Memory B cell (primary cell): Measurements from ENCODE around the gene ITPKB.

ENCODE experiments used
- ATAC-seq: fragments of 150-1000 bp; cut with Tn5 transposase; 2 replicates; pipeline ENCODE4 v1.10.0; 2021; ENCODE audit warnings: low read depth, mild to moderate bottlenecking, moderate library complexity
- DNase-seq, 2 donors: peaks; one replicate each; pipeline ENCODE4 v3.0.0; 2022; ENCODE audit warnings: low spot score in 2 of 2
- H3K27ac Mint-ChIP-seq: one replicate; pipeline ENCODE4 v1.8.0; 2022; ENCODE audit warnings: mild to moderate bottlenecking, moderate library complexity, mixed read lengths
- H3K27me3 Mint-ChIP-seq: one replicate; pipeline ENCODE4 v1.8.0; 2022; ENCODE audit warnings: mixed read lengths
- H3K36me3 Mint-ChIP-seq: one replicate; pipeline ENCODE4 v1.8.0; 2022; ENCODE audit warnings: mild to moderate bottlenecking, mixed read lengths
- H3K4me1 Mint-ChIP-seq: one replicate; pipeline ENCODE4 v1.8.0; 2022; ENCODE audit warnings: mixed read lengths
- H3K4me3 Mint-ChIP-seq: one replicate; pipeline ENCODE4 v1.8.0; 2022; ENCODE audit warnings: mild to moderate bottlenecking, moderate library complexity, mixed read lengths
- H3K9me3 Mint-ChIP-seq: one replicate; pipeline ENCODE4 v1.8.0; 2022; ENCODE audit warnings: mixed read lengths

Gene ITPKB

DNA sequence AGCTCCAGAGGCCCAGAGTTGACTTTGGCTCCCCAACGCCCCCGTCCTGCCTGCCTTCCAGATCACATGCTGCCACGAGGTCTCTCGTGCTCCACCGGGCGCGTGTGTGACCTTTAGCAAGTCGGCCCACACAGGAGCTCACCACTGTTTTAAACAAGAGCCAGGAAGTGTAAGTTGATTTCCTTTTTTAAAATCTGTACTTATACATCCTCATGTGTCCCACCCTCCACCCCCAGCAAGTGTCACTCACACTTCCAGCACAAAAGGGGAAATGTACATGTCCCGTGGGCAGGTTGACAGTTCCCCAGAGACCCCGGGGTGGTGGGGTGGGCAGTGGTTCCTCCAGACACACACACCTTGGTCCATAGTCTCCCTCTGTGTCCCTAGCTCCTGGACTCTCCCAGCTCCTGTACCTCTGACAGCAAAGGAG lies 106.1 kb downstream of the ITPKB start:
- Mint-ChIP-seq H3K27me3 (no peaks in the 10 kb centered on the region), H3K9me3 (peaks cover under 1% of the 10 kb centered on the region), H3K4me1 (peaks cover 43% of the 10 kb centered on the region), H3K4me3 (peak overlapping the region; percentile 33), H3K36me3 (peaks cover 22% of the 10 kb centered on the region), H3K27ac (peak overlapping the region; percentile 40)
- ATAC-seq: peak; percentile 51
- no peak for DNase-seq

DNA sequence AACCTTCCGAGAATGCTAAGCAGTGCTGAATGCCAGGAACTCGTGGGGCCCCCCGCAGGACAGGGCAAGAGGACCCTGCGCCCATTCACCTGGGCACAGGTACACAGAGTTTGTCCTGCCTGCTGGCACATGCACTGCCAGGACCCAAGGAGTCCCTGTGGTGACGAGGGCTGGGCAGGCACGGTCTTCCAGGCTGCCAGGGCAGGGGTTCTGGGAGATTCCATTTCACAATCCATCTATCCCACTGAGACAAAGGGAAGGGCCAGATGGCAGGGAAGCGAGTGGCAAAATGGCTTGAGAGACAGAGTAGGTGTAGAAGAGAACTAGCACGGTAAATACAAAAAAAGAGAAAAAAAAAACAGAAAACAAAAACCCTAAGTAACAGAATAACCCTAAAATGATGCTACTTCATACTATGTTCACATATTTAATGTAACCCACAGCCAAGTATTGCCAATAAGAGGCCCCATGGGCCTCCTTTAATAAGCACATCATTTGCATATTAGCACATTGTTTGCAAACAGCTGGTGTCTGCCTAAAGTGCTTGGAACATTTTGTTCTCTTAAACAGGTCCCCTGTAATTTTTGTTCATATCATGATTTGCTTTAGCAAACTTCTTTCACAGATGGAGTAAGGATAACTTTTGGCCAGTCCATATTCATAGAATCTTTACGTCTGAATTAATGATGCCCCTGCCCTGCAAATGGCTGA lies 106.8 kb downstream of the ITPKB start:
- Mint-ChIP-seq H3K27ac (peak overlapping the region; percentile 40), H3K27me3 (no peaks in the 10 kb centered on the region), H3K36me3 (peaks cover 24% of the 10 kb centered on the region), H3K4me3 (no peak overlapping the region), H3K4me1 (peaks cover 43% of the 10 kb centered on the region), H3K9me3 (peaks cover 3% of the 10 kb centered on the region)
- ATAC-seq (peak; percentile 38), DNase-seq (no peak)

DNA sequence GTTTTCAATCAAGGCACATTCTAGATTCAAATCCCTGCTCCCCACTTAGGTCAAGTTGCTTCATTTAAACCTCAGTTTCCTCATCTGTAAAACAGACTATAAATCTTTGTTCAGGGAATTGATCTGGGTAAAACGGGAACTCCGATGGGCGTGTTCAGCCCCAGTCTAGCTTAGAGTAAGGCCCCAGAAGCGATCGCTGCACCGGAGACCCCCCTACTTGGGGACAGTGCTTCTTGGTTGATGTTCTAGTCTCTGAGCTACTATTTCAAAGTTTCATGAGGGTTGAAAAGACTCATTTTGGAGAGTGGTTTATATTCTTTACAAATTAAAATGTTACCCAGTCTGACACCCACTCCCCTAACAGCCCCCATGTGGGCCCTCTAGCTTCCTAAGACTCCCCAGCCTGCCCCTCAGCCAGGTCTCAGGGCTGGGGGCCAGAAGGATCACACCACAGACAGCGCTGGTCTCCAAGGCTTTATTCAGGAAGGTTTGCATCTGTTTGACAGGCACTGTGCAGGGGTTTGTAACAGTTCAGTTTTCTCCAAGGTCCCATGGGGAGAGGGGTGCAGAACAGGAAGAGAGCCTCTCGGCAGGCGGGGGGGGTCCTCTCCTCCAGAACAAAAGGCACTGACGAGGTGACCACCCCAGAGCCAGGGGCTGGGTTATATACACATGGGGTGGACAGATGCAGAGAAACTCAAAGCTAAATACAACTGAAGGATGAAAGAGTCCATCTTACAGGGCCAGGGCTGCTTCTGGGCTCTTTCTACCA lies 107.7 kb downstream of the ITPKB start:
- peaks cover 3% of the 10 kb centered on the region for H3K9me3 Mint-ChIP-seq
- no peak for ATAC-seq
- DNase-seq: no peak
- H3K27me3 Mint-ChIP-seq: no peaks in the 10 kb centered on the region
- H3K4me3 Mint-ChIP-seq: no peak overlapping the region
- H3K27ac Mint-ChIP-seq: no peak overlapping the region
- H3K36me3 Mint-ChIP-seq: peaks cover 21% of the 10 kb centered on the region
- peaks cover 41% of the 10 kb centered on the region for H3K4me1 Mint-ChIP-seq

DNA sequence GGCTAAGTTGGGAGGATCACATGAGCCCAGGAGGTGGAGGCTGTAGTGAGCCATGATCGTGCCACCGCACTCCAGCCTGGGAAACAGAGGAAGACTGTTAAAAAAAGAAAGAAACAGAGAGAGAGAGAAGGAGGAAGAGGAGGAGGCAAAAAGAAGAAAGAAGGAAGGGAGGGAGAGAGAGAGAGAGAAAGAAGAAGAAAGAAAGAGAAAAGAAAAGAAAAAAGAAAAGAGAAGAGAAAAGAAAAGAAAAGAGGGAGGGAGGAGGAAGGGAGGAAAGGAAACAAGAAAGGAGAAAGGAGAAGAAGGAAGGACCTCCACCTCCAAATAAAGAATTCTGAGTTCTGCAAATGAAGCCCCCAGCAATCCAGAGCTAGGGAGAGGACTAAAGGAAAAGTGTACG lies 108.5 kb downstream of the ITPKB start:
- Mint-ChIP-seq H3K27me3 (no peaks in the 10 kb centered on the region), H3K4me3 (no peak overlapping the region), H3K36me3 (peaks cover 21% of the 10 kb centered on the region), H3K9me3 (peaks cover 3% of the 10 kb centered on the region), H3K4me1 (peaks cover 40% of the 10 kb centered on the region), H3K27ac (peak overlapping the region; percentile 12)
- DNase-seq (no peak), ATAC-seq (no peak)

DNA sequence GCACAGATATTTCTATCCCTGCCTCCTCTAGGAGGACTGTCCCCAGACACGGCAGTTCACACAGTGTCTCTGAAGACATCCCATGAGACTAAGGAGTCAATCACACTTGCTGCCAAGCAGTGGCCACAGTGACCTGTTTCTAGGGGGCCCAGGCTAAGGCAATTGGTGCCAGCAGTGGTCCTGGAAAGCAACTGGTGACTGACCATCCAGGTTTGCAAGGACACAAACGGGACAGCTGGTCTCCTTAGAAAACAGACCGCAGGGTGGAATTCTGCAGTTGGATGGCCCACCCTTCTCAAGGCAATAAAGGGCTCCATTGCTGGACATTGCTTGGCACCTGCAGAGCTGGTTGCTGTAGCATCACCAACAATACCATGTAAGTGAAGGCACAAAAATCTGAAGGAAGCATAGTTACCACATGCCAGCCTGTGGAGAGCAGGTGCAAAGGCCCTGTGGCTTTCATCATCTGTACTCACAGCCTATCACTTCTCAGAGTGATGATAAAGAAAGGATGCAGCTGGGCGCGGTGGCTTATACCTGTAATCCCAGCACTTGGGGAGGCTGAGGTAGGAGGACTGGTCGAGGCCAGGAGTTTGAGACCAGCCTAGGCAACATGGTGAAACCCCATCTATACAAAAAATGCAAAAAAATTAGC lies 109.1 kb downstream of the ITPKB start:
- H3K4me1 Mint-ChIP-seq: peaks cover 35% of the 10 kb centered on the region

DNA sequence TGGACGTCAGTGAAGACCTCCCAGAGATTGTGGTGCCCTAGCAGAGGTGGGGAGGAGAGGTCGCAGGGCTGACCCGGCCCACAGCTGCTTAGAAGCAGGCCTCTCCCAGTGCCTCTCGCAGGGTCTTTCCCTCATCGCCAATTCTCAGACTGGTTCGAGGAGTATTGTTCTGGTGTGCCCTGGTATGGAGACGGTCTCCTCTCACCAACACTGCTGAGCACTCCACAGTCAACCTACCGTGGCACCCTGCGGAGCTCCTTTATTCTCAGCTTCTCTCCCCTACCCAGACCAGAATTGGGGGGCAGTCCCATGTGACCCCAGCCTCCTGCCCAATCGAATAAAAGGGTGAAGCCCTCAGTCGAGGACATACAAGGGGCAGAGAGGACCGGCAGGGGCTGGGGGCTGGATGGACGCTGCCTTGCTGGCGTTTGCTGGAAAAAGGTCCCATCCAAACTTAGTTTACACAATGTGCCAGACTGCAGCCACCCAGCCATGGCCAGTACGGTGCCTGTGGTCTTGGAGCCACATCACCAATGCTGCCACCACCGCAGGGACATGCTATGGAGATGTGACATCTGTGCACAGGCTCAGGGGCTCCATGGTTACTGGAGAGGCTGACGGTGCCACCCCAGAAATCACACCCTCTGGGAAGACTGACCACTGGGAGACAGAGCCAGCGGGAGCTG lies 109.7 kb downstream of the ITPKB start:
- peaks cover 14% of the 10 kb centered on the region for H3K36me3 Mint-ChIP-seq
- ATAC-seq: no peak
- H3K9me3 Mint-ChIP-seq: peaks cover 3% of the 10 kb centered on the region
- H3K27ac Mint-ChIP-seq: no peak overlapping the region
- peaks cover 32% of the 10 kb centered on the region for H3K4me1 Mint-ChIP-seq
- DNase-seq: no peak
- no peak overlapping the region for H3K4me3 Mint-ChIP-seq
- no peaks in the 10 kb centered on the region for H3K27me3 Mint-ChIP-seq

More for the DNA sequence above, 109.1 kb downstream of the ITPKB start:
- Mint-ChIP-seq H3K27me3 (no peaks in the 10 kb centered on the region), H3K4me3 (no peak overlapping the region), H3K36me3 (peaks cover 16% of the 10 kb centered on the region), H3K27ac (peak overlapping the region; percentile 12), H3K9me3 (peaks cover 3% of the 10 kb centered on the region)
- ATAC-seq (no peak), DNase-seq (no peak)

DNA sequence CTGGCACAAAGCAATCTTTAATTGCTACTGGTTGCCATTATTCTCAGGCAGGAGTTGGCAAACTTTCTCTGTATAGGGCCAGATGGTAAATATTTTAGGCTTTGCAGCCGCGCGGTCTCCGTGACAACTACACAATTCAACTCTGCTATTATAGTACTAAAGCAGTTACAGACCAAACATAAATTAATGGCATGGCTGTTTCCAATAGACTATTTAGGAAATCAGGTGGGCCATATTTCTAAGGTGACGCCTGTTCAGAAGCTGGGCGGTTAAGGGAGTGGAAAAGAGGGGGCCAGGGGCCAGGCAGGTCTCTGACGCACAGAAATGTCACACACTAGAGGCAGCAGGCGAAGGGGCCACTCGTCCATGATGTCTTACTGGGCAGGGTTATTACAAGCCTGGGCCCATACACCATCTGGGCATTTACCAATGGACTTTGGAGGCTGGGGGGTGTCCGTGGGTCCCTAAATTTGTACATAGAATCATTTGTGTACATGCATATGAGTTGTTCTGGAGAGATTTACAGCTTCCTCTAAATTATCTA lies 110.4 kb downstream of the ITPKB start:
- ATAC-seq (no peak), DNase-seq (no peak)
- Mint-ChIP-seq H3K27me3 (no peaks in the 10 kb centered on the region), H3K4me1 (peaks cover 30% of the 10 kb centered on the region), H3K4me3 (no peak overlapping the region), H3K27ac (no peak overlapping the region), H3K9me3 (peaks cover 3% of the 10 kb centered on the region), H3K36me3 (peaks cover 12% of the 10 kb centered on the region)

DNA sequence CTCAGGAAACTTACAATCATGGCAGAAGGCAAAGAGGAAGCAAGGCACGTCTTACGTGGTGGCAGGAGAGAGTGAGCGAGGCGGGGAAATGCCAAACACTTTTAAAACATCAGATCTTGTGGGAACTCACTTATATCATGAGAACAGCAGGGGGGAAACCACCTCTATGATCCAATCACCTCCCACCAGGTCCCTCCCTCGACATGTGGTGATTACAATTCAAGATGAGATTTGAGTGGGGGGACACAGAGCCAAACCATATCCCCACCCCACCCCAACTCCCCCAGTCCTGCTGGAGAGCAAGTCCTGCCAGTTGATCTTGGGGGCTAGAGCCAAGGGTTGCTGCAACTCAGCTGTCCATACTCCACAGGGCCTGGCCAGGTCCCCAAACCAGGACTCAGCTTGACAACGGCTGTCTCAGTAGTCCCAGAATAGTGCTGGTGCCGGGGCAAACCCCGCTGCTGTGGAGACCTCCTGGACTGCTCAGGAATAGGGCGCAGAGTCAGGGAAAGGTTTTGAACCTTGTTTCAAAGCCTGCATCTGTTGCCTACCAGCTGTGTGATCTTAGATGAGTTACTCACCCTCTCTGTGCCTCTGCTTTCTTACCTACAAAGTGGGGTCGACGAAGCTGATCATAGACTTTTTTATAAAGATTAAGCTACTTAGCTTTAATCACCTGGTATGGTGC lies 111.0 kb downstream of the ITPKB start:
- no peak overlapping the region for H3K27ac Mint-ChIP-seq
- no peaks in the 10 kb centered on the region for H3K27me3 Mint-ChIP-seq
- DNase-seq (no peak), ATAC-seq (peak; percentile 25)
- H3K4me3 Mint-ChIP-seq: no peak overlapping the region
- peaks cover 24% of the 10 kb centered on the region for H3K4me1 Mint-ChIP-seq
- H3K9me3 Mint-ChIP-seq: peaks cover 3% of the 10 kb centered on the region
- H3K36me3 Mint-ChIP-seq: peaks cover 12% of the 10 kb centered on the region

DNA sequence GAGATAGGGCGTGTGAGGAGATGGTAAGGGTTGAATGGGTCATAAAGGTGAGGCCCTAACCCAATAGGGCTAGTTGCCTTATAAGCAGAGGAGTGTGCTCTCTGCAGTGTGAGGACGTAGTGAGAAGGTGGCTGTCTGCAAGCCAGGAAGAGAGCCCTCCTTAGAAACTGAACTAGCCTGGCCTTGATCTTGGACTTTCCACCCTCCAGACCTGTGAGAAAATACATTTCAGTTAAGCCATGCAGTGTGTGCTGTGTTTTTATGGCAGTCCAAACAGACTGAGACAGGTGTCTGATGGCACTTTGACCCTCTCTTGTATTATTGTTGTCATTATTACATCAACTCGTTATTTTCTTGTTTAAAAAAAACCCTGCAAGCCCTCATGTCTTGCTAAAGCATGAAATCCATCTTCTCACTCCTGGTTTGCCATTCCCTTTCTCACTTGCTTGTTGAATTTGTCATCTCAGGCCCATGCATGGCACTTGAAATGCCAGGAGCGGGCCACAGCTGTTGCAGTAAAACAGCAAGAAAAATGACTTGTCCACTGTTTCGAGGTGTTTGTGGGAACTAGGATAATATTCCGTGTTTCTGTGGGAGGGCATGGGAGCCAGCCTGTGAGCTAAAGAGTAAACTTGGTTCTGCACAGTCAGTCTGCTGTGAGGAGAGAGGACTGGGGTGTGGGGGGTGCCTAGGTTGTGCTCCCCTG lies 111.9 kb downstream of the ITPKB start:
- Mint-ChIP-seq H3K27me3 (no peaks in the 10 kb centered on the region), H3K27ac (no peak overlapping the region), H3K4me3 (no peak overlapping the region), H3K36me3 (peaks cover 12% of the 10 kb centered on the region), H3K9me3 (peaks cover 3% of the 10 kb centered on the region), H3K4me1 (peaks cover 16% of the 10 kb centered on the region)
- ATAC-seq (no peak), DNase-seq (no peak)

DNA sequence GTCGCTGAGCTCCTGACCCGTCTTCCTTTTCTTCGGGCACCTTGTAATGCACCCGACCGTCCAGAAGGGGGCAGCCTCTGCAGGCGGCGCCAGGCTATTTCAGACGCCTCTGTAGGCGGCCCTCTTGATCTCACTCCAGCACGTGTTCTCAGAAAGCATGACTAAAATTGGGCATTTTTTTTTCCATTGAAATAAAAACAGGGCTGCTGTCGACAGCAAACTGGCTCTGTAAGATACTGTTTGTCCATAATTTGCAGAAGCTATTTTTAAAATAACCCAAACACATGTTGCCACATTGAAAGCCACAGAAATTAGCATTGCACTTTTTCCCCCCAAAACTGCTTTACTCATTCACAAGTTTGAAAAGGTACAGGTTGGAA lies 112.5 kb downstream of the ITPKB start:
- peak overlapping the region; percentile 19 for H3K27ac Mint-ChIP-seq
- H3K4me3 Mint-ChIP-seq: peak overlapping the region; percentile 59
- peaks cover 12% of the 10 kb centered on the region for H3K36me3 Mint-ChIP-seq
- ATAC-seq (peak; percentile 93), DNase-seq (peak; percentile 78 to 80)
- no peaks in the 10 kb centered on the region for H3K27me3 Mint-ChIP-seq
- H3K4me1 Mint-ChIP-seq: peaks cover 12% of the 10 kb centered on the region
- peaks cover 3% of the 10 kb centered on the region for H3K9me3 Mint-ChIP-seq

DNA sequence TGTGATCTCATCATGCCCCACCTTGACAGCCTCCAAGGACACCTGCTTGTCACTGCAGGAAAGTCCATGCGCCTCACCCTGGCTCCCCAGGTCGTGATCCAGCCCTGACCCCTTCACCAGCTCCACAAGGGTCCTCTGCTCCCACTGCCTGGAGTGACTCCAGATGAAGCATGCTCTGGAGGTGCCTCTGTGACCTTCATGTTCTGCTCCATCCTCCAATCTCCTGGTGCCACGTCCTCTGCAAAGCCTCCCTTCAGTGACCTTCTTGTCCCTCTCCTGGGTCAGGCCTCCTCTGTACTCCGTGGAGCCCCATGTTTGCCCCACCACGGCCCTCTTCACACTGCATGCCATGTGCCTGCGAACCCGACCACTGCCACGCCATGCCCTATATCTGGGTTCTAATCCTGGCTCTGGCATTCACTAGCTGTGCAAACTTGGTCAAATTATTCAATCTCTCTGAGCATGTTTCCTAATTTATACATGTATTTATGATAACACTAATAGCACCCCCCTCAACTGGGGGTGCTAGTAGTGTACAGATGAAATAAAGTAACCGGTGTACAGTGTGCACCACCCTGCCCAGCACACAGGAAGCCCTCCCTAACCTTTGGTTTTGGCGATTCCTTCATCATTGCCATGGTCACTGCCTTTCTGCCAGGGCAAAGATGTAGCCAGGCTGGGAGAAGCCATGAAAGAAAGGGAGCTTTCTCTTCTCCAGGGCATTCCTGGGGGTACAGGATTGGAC lies 113.1 kb downstream of the ITPKB start:
- Mint-ChIP-seq H3K9me3 (peaks cover 3% of the 10 kb centered on the region), H3K36me3 (peaks cover 14% of the 10 kb centered on the region), H3K27ac (peak overlapping the region; percentile 19), H3K4me1 (peaks cover 10% of the 10 kb centered on the region), H3K27me3 (no peaks in the 10 kb centered on the region), H3K4me3 (peak overlapping the region; percentile 59)
- ATAC-seq (peak; percentile 41), DNase-seq (no peak)

DNA sequence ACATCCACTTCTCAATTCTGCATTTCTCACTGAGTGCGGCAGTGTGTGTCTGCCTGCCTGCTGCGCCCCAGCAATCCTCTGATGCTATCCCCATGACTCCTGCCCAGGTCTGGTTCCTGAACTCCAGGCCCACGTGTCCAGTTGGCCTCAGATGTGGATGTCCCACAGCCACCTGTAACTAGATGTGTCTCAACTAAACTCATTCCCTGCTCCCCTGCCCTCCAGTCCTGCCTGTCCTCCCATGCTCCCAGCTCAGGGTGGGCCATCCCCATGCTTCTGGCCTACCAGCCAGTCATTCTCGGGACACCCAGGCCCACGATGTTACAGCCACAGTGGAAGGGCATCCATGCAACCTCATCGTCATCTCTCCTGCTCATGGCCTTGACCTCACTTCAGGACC lies 113.8 kb downstream of the ITPKB start:
- no peak for DNase-seq
- peaks cover 3% of the 10 kb centered on the region for H3K9me3 Mint-ChIP-seq
- no peaks in the 10 kb centered on the region for H3K27me3 Mint-ChIP-seq
- peaks cover 7% of the 10 kb centered on the region for H3K4me1 Mint-ChIP-seq
- no peak overlapping the region for H3K4me3 Mint-ChIP-seq
- no peak overlapping the region for H3K27ac Mint-ChIP-seq
- H3K36me3 Mint-ChIP-seq: peaks cover 10% of the 10 kb centered on the region
- ATAC-seq: no peak
